Activated CD4-positive, alpha-beta T cell treated with anti-CD3 and anti-CD28 coated beads, Interleukin-2, Interleukin-6, amounts not matched to agents 100 ng/mL and 50 ng/mL, durations not matched to agents 16 hours and 8 hours (primary cell): ENCODE results near the gene STON2.

ENCODE experiments used
- DNase-seq: peaks from one replicate; pipeline ENCODE4 v3.0.0-alpha.2; 2020

STON2 gene

GRCh38 chr14:81329640-81330381 is 70.3 kb downstream of the STON2 start:
- DNase-seq, result no peak

GRCh38 chr14:81326451-81326850 is 73.7 kb downstream of the STON2 start:
- no peak for DNase-seq

GRCh38 chr14:81324011-81324410 is 76.1 kb downstream of the STON2 start:
- DNase-seq, result no peak

- no peak for DNase-seq
Observed at GRCh38 chr14:81323093-81323492, 77.0 kb downstream of the STON2 start.

- no peak for DNase-seq
Observed at GRCh38 chr14:81319946-81320345, 80.2 kb downstream of the STON2 start.

GRCh38 chr14:81319314-81319713 is 80.8 kb downstream of the STON2 start:
- no peak for DNase-seq

- no peak for DNase-seq
Observed at GRCh38 chr14:81315341-81315740, 84.8 kb downstream of the STON2 start.

- no peak for DNase-seq
Observed at GRCh38 chr14:81314443-81315175, 85.5 kb downstream of the STON2 start.

- DNase-seq, result no peak
Observed at GRCh38 chr14:81313775-81314429, 86.2 kb downstream of the STON2 start.

- no peak for DNase-seq
Observed at GRCh38 chr14:81313200-81313599, 86.9 kb downstream of the STON2 start.

- DNase-seq, result no peak
Observed at GRCh38 chr14:81312289-81312876, 87.7 kb downstream of the STON2 start.

- DNase-seq, result no peak
Observed at GRCh38 chr14:81311778-81312177, 88.3 kb downstream of the STON2 start.

GRCh38 chr14:81311141-81311540 is 89.0 kb downstream of the STON2 start:
- no peak for DNase-seq

- DNase-seq, result no peak
Observed at GRCh38 chr14:81310606-81311005, 89.5 kb downstream of the STON2 start.

GRCh38 chr14:81309511-81309910 is 90.6 kb downstream of the STON2 start:
- DNase-seq, result no peak

- DNase-seq, result no peak
Observed at GRCh38 chr14:81305743-81306142, 94.4 kb downstream of the STON2 start.

- DNase-seq, result no peak
Observed at GRCh38 chr14:81305065-81305464, 95.1 kb downstream of the STON2 start.

- peak; percentile 73 for DNase-seq
Observed at GRCh38 chr14:81303258-81303935, 96.7 kb downstream of the STON2 start.

GRCh38 chr14:81302638-81303037 is 97.5 kb downstream of the STON2 start:
- DNase-seq, result no peak

- no peak for DNase-seq
Observed at GRCh38 chr14:81301813-81302212, 98.3 kb downstream of the STON2 start.

- DNase-seq, result no peak
Observed at GRCh38 chr14:81301371-81301770, 98.8 kb downstream of the STON2 start.

GRCh38 chr14:81298911-81299310 is 101.2 kb downstream of the STON2 start:
- DNase-seq, result no peak

GRCh38 chr14:81298122-81298521 is 102.0 kb downstream of the STON2 start:
- DNase-seq, result no peak
